ENCODE results near the gene ZNF280D.

The ZNF280D gene

DNA sequence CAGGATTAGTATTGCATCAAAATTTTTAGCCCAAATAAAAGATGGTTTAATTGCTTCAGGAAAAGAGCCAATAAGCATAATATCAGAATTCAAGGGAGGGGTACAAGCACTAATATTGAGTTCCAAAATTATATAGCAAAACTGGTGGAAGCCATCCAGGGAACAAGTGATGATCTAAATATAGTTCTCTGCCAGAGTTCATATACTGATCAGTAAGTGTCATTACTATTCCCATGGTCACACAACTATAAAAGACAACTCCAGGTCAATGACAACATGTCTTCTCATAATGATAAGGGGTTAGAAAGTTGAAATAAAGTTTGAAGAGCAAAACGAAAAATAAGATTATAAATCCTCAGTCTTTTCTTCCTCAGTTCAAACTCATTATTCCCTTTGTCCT is 57.4 kb downstream of the ZNF280D start:
- Histone ChIP-seq H3K4me2 (ENCODE audit: insufficient read depth, low read length, poor library complexity, severe bottlenecking) (no peak overlapping the region), H3K9me3 (replicated peaks in 1 of 2; ENCODE audit: control insufficient read depth in 2 of 2, insufficient read depth in 1 of 2, low read depth in 1 of 2, low read length in 2 of 2) (no peaks in the 10 kb centered on the region), H3K27me3 (ENCODE audit: control insufficient read depth in 3 of 3, insufficient read depth in 3 of 3, low read depth in 1 of 3, low read length in 3 of 3) (no peaks in the 10 kb centered on the region), H3K14ac (ENCODE audit: low read length) (no peak overlapping the region), H3K36me3 (replicated peaks in 1 of 2; ENCODE audit: control insufficient read depth in 2 of 2, insufficient read depth in 2 of 2, low read length in 2 of 2) (no peaks in the 10 kb centered on the region), H2BK12ac (ENCODE audit: low read length) (no peak overlapping the region), H2BK15ac (ENCODE audit: low read length) (no peak overlapping the region), H4K8ac (ENCODE audit: low read depth, low read length) (no peak overlapping the region), H2BK5ac (ENCODE audit: low read length) (no peak overlapping the region), H3K9ac (ENCODE audit: low read depth, low read length, poor library complexity) (no peak overlapping the region), H3K4me3 (ENCODE audit: low read length in 2 of 2) (no peak overlapping the region), H3K18ac (ENCODE audit: low read length) (no peak overlapping the region), H2AK5ac (ENCODE audit: low read depth, low read length) (no peak overlapping the region), H3K27ac (replicated peaks; ENCODE audit: low read length) (no peak overlapping the region), H3K4ac (ENCODE audit: low read length) (no peak overlapping the region), H2BK120ac (ENCODE audit: low read depth, low read length) (no peak overlapping the region), H3K4me1 (ENCODE audit: control insufficient read depth in 2 of 2, insufficient read depth in 1 of 2, low read depth in 1 of 2, low read length in 2 of 2) (no peaks in the 10 kb centered on the region), H4K91ac (ENCODE audit: low read depth, low read length, poor library complexity) (no peak overlapping the region), H2AFZ (ENCODE audit: low read length) (no peak overlapping the region), H3K23ac (ENCODE audit: low read depth, low read length, poor library complexity) (no peak overlapping the region), H3K79me1 (ENCODE audit: low read depth, low read length) (no peaks in the 10 kb centered on the region)
- WGBS, 2 donors (ENCODE audit: extremely low coverage in 2 of 2, insufficient read length in 2 of 2, insufficient replicate concordance in 1 of 2), result no CpG with 5 or more reads among the region's 1 CpG
- no peak for DNase-seq (ENCODE audit: low spot score)

GRCh38 chr15:56674857-56675256 is 58.5 kb downstream of the ZNF280D start:
- no peak overlapping the region for H2AFZ ChIP-seq (ENCODE audit: low read length)
- no peak overlapping the region for H2BK15ac ChIP-seq (ENCODE audit: low read length)
- H3K23ac ChIP-seq (ENCODE audit: low read depth, low read length, poor library complexity), result no peak overlapping the region
- no peak overlapping the region for H4K91ac ChIP-seq (ENCODE audit: low read depth, low read length, poor library complexity)
- no peak overlapping the region for H3K4ac ChIP-seq (ENCODE audit: low read length)
- H4K8ac ChIP-seq (ENCODE audit: low read depth, low read length), result no peak overlapping the region
- H3K4me3 ChIP-seq (ENCODE audit: low read length in 2 of 2), result no peak overlapping the region
- no peak overlapping the region for H3K27ac ChIP-seq (replicated peaks; ENCODE audit: low read length)
- H3K9ac ChIP-seq (ENCODE audit: low read depth, low read length, poor library complexity), result no peak overlapping the region
- no peaks in the 10 kb centered on the region for H3K79me1 ChIP-seq (ENCODE audit: low read depth, low read length)
- H3K9me3 ChIP-seq (replicated peaks in 1 of 2; ENCODE audit: control insufficient read depth in 2 of 2, insufficient read depth in 1 of 2, low read depth in 1 of 2, low read length in 2 of 2), result no peaks in the 10 kb centered on the region
- no peaks in the 10 kb centered on the region for H3K4me1 ChIP-seq (ENCODE audit: control insufficient read depth in 2 of 2, insufficient read depth in 1 of 2, low read depth in 1 of 2, low read length in 2 of 2)
- H2BK12ac ChIP-seq (ENCODE audit: low read length), result no peak overlapping the region
- no peak for DNase-seq (ENCODE audit: low spot score)
- no peak overlapping the region for H2AK5ac ChIP-seq (ENCODE audit: low read depth, low read length)
- H3K27me3 ChIP-seq (ENCODE audit: control insufficient read depth in 3 of 3, insufficient read depth in 3 of 3, low read depth in 1 of 3, low read length in 3 of 3), result no peaks in the 10 kb centered on the region
- no peak overlapping the region for H2BK120ac ChIP-seq (ENCODE audit: low read depth, low read length)
- no peak overlapping the region for H3K14ac ChIP-seq (ENCODE audit: low read length)
- H3K18ac ChIP-seq (ENCODE audit: low read length), result no peak overlapping the region
- H2BK5ac ChIP-seq (ENCODE audit: low read length), result no peak overlapping the region
- no peak overlapping the region for H3K4me2 ChIP-seq (ENCODE audit: insufficient read depth, low read length, poor library complexity, severe bottlenecking)
- no peaks in the 10 kb centered on the region for H3K36me3 ChIP-seq (replicated peaks in 1 of 2; ENCODE audit: control insufficient read depth in 2 of 2, insufficient read depth in 2 of 2, low read length in 2 of 2)

GRCh38 chr15:56672721-56673120 is 60.6 kb downstream of the ZNF280D start:
- no peak overlapping the region for H3K4ac ChIP-seq (ENCODE audit: low read length)
- no peak overlapping the region for H2BK5ac ChIP-seq (ENCODE audit: low read length)
- no peaks in the 10 kb centered on the region for H3K4me1 ChIP-seq (ENCODE audit: control insufficient read depth in 2 of 2, insufficient read depth in 1 of 2, low read depth in 1 of 2, low read length in 2 of 2)
- no peak overlapping the region for H3K23ac ChIP-seq (ENCODE audit: low read depth, low read length, poor library complexity)
- no peak overlapping the region for H3K9ac ChIP-seq (ENCODE audit: low read depth, low read length, poor library complexity)
- H3K18ac ChIP-seq (ENCODE audit: low read length), result no peak overlapping the region
- H2AFZ ChIP-seq (ENCODE audit: low read length), result no peak overlapping the region
- no peaks in the 10 kb centered on the region for H3K36me3 ChIP-seq (replicated peaks in 1 of 2; ENCODE audit: control insufficient read depth in 2 of 2, insufficient read depth in 2 of 2, low read length in 2 of 2)
- DNase-seq (ENCODE audit: low spot score), result no peak
- no peaks in the 10 kb centered on the region for H3K9me3 ChIP-seq (replicated peaks in 1 of 2; ENCODE audit: control insufficient read depth in 2 of 2, insufficient read depth in 1 of 2, low read depth in 1 of 2, low read length in 2 of 2)
- H3K27ac ChIP-seq (replicated peaks; ENCODE audit: low read length), result no peak overlapping the region
- H4K8ac ChIP-seq (ENCODE audit: low read depth, low read length), result no peak overlapping the region
- no peak overlapping the region for H2BK15ac ChIP-seq (ENCODE audit: low read length)
- no peak overlapping the region for H2BK120ac ChIP-seq (ENCODE audit: low read depth, low read length)
- H2BK12ac ChIP-seq (ENCODE audit: low read length), result no peak overlapping the region
- H4K91ac ChIP-seq (ENCODE audit: low read depth, low read length, poor library complexity), result no peak overlapping the region
- H3K27me3 ChIP-seq (ENCODE audit: control insufficient read depth in 3 of 3, insufficient read depth in 3 of 3, low read depth in 1 of 3, low read length in 3 of 3), result no peaks in the 10 kb centered on the region
- H3K4me3 ChIP-seq (ENCODE audit: low read length in 2 of 2), result no peak overlapping the region
- no peak overlapping the region for H2AK5ac ChIP-seq (ENCODE audit: low read depth, low read length)
- H3K14ac ChIP-seq (ENCODE audit: low read length), result no peak overlapping the region
- no peaks in the 10 kb centered on the region for H3K79me1 ChIP-seq (ENCODE audit: low read depth, low read length)
- H3K4me2 ChIP-seq (ENCODE audit: insufficient read depth, low read length, poor library complexity, severe bottlenecking), result no peak overlapping the region

DNA sequence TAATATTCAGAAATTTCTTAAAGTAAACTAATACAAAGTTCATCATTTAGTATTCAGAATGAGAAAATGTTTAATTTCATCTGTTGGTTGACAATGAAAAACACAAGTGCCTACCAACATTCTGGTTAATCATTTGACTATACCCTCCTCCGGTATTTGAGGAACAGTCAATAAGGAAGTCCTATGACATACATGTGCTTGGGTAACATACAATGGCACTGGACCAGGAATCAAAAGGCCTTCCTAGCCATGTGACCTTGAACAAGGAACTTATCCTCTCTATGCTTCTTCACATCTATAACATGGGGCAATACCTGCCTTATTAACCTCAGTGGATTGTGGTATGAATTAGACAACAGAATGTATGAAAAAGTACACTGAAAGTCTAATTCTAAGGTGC is 65.8 kb downstream of the ZNF280D start:
- no peak overlapping the region for H3K14ac ChIP-seq (ENCODE audit: low read length)
- H2BK120ac ChIP-seq (ENCODE audit: low read depth, low read length), result no peak overlapping the region
- H4K8ac ChIP-seq (ENCODE audit: low read depth, low read length), result no peak overlapping the region
- H3K18ac ChIP-seq (ENCODE audit: low read length), result no peak overlapping the region
- no peak overlapping the region for H3K9ac ChIP-seq (ENCODE audit: low read depth, low read length, poor library complexity)
- DNase-seq (ENCODE audit: low spot score), result no peak
- no peaks in the 10 kb centered on the region for H3K4me1 ChIP-seq (ENCODE audit: control insufficient read depth in 2 of 2, insufficient read depth in 1 of 2, low read depth in 1 of 2, low read length in 2 of 2)
- no peak overlapping the region for H2BK12ac ChIP-seq (ENCODE audit: low read length)
- H3K23ac ChIP-seq (ENCODE audit: low read depth, low read length, poor library complexity), result no peak overlapping the region
- H3K36me3 ChIP-seq (replicated peaks in 1 of 2; ENCODE audit: control insufficient read depth in 2 of 2, insufficient read depth in 2 of 2, low read length in 2 of 2), result no peaks in the 10 kb centered on the region
- H2AK5ac ChIP-seq (ENCODE audit: low read depth, low read length), result no peak overlapping the region
- no peak overlapping the region for H3K4ac ChIP-seq (ENCODE audit: low read length)
- no peak overlapping the region for H3K4me3 ChIP-seq (ENCODE audit: low read length in 2 of 2)
- no peak overlapping the region for H2BK5ac ChIP-seq (ENCODE audit: low read length)
- no peak overlapping the region for H2AFZ ChIP-seq (ENCODE audit: low read length)
- H3K79me1 ChIP-seq (ENCODE audit: low read depth, low read length), result no peaks in the 10 kb centered on the region
- H3K4me2 ChIP-seq (ENCODE audit: insufficient read depth, low read length, poor library complexity, severe bottlenecking), result no peak overlapping the region
- H4K91ac ChIP-seq (ENCODE audit: low read depth, low read length, poor library complexity), result no peak overlapping the region
- no peaks in the 10 kb centered on the region for H3K9me3 ChIP-seq (replicated peaks in 1 of 2; ENCODE audit: control insufficient read depth in 2 of 2, insufficient read depth in 1 of 2, low read depth in 1 of 2, low read length in 2 of 2)
- no CpG with 5 or more reads among the region's 1 CpG for WGBS, 2 donors (ENCODE audit: extremely low coverage in 2 of 2, insufficient read length in 2 of 2, insufficient replicate concordance in 1 of 2)
- no peak overlapping the region for H2BK15ac ChIP-seq (ENCODE audit: low read length)
- H3K27ac ChIP-seq (replicated peaks; ENCODE audit: low read length), result no peak overlapping the region
- no peaks in the 10 kb centered on the region for H3K27me3 ChIP-seq (ENCODE audit: control insufficient read depth in 3 of 3, insufficient read depth in 3 of 3, low read depth in 1 of 3, low read length in 3 of 3)
